IMR-90 (cell line): ENCODE results near the gene EDARADD. TPM values are rescaled to one million over a fixed set of nuclear protein-coding genes. Genes with fewer than 3 reads are reported as not detected.

Source experiments
- ATAC-seq: fragments of 200-7000 bp; cut with Tn5 transposase; 2 replicates; pipeline ENCODE4 v1.9.1; 2020; ENCODE audit warnings: low read depth, mild to moderate bottlenecking, moderate library complexity
- BruUV-seq: library from RNA; stranded (reverse); fragments of 400-500 nt; replicated peaks from 2 replicates; lab custom pipeline; 2021; lab: Mats Ljungman, UMichigan
- CTCF ChIA-PET: fragments of 300-600 bp; formaldehyde crosslinking; extraction: SDS; loops from one replicate; lab custom pipeline; 2021; ENCODE audit warnings: antibody characterized with exemption; lab: Yijun Ruan, JAX
- POLR2A ChIA-PET: fragments of 300-600 bp; sonication (Branson Sonifier 250); formaldehyde crosslinking; loops from one replicate; lab custom pipeline; 2022; ENCODE audit warnings: antibody characterized with exemption; ENCODE audit not compliant: unreplicated experiment; lab: Charles Lee
- DNase-seq: peaks from one replicate; pipeline ENCODE4 v3.0.0; 2013
- H2AFZ ChIP-seq: replicated peaks from 2 replicates; pipeline ENCODE3; 2013; ENCODE audit warnings: low read length, mild to moderate bottlenecking; ENCODE audit not compliant: poor library complexity
- H2AK5ac ChIP-seq: 2 replicates; pipeline ENCODE4 v1.6.1; 2013; ENCODE audit warnings: low read depth, low read length, inconsistent platforms
- H2AK9ac ChIP-seq: replicated peaks from 2 replicates; pipeline ENCODE3; 2013; ENCODE audit warnings: mild to moderate bottlenecking, low read depth, low read length, moderate library complexity; ENCODE audit not compliant: poor library complexity
- H2BK120ac ChIP-seq: 2 replicates; pipeline ENCODE4 v1.6.1; 2013; ENCODE audit warnings: low read depth, low read length, inconsistent platforms
- H2BK15ac ChIP-seq: 3 replicates; pipeline ENCODE4 v1.6.1; 2013; ENCODE audit warnings: low read depth, low read length, inconsistent platforms
- H2BK20ac ChIP-seq: 2 replicates; pipeline ENCODE4 v1.6.1; 2013; ENCODE audit warnings: low read depth, mild to moderate bottlenecking, inconsistent platforms, low read length, moderate library complexity
- H2BK5ac ChIP-seq: 2 replicates; pipeline ENCODE4 v1.6.1; 2013; ENCODE audit warnings: mild to moderate bottlenecking, low read depth, low read length, inconsistent platforms; ENCODE audit not compliant: poor library complexity, severe bottlenecking
- H3K14ac ChIP-seq: replicated peaks from 2 replicates; pipeline ENCODE4 v1.6.1; 2013; ENCODE audit warnings: low read depth, low read length, inconsistent platforms
- H3K18ac ChIP-seq: 2 replicates; pipeline ENCODE4 v1.6.1; 2013; ENCODE audit warnings: low read depth, low read length, control low read depth
- H3K23ac ChIP-seq: 2 replicates; pipeline ENCODE4 v1.6.1; 2013; ENCODE audit warnings: low read depth, low read length, inconsistent platforms
- H3K27ac ChIP-seq: 2 replicates; pipeline ENCODE4 v1.5.1; 2013; ENCODE audit warnings: mild to moderate bottlenecking, control low read depth, low read length; ENCODE audit not compliant: insufficient read depth
- H3K27me3 ChIP-seq: 2 replicates; pipeline ENCODE4 v1.6.1; 2013; ENCODE audit warnings: low read length; ENCODE audit not compliant: control insufficient read depth, insufficient read depth
- H3K36me3 ChIP-seq: 2 replicates; pipeline ENCODE4 v1.6.1; 2013; ENCODE audit warnings: low read length, mixed read lengths; ENCODE audit not compliant: control insufficient read depth, insufficient read depth
- H3K4ac ChIP-seq: 2 replicates; pipeline ENCODE4 v1.6.1; 2013; ENCODE audit warnings: low read depth, low read length, inconsistent platforms
- H3K4me1 ChIP-seq: 2 replicates; pipeline ENCODE4 v1.6.1; 2013; ENCODE audit warnings: low read length, mixed read lengths; ENCODE audit not compliant: control insufficient read depth, insufficient read depth
- H3K4me2 ChIP-seq: 2 replicates; pipeline ENCODE4 v1.6.1; 2013; ENCODE audit warnings: low read depth, mild to moderate bottlenecking, control low read depth, low read length, moderate library complexity
- H3K4me3 ChIP-seq: 2 replicates; pipeline ENCODE4 v1.5.1; 2013; ENCODE audit warnings: low read depth, mild to moderate bottlenecking, control low read depth, low read length, moderate library complexity; ENCODE audit not compliant: insufficient read depth
- H3K56ac ChIP-seq: 2 replicates; pipeline ENCODE4 v1.6.1; 2013; ENCODE audit warnings: low read length, inconsistent platforms; ENCODE audit not compliant: insufficient read depth; ENCODE audit errors: extremely low read depth
- H3K79me1 ChIP-seq, 2 experiments: 2 replicates each; pipeline ENCODE4 v1.6.1; 2013; ENCODE audit warnings: low read length in 2 of 2, inconsistent platforms in 1 of 2, low read depth in 1 of 2
- H3K9ac ChIP-seq: 2 replicates; pipeline ENCODE4 v1.6.1; 2013; ENCODE audit warnings: low read depth, low read length, control low read depth
- H3K9me1 ChIP-seq: 2 replicates; pipeline ENCODE4 v1.6.1; 2013; ENCODE audit warnings: low read length, inconsistent platforms; ENCODE audit not compliant: insufficient read depth
- H3K9me3 ChIP-seq: 2 replicates; pipeline ENCODE4 v1.6.1; 2013; ENCODE audit warnings: low read length; ENCODE audit not compliant: control insufficient read depth, insufficient read depth
- H4K20me1 ChIP-seq: 2 replicates; pipeline ENCODE4 v1.6.1; 2013; ENCODE audit warnings: low read length, inconsistent platforms; ENCODE audit not compliant: insufficient read depth
- H4K5ac ChIP-seq: 2 replicates; pipeline ENCODE4 v1.6.1; 2013; ENCODE audit warnings: mild to moderate bottlenecking, low read depth, low read length, control low read depth
- H4K8ac ChIP-seq, 2 experiments: 2 replicates each; pipeline ENCODE4 v1.6.1; 2013; ENCODE audit warnings: low read depth in 2 of 2, low read length in 2 of 2, control low read depth in 1 of 2, inconsistent platforms in 1 of 2
- H4K91ac ChIP-seq: 2 replicates; pipeline ENCODE4 v1.6.1; 2013; ENCODE audit warnings: low read depth, low read length, inconsistent platforms; ENCODE audit not compliant: insufficient read depth
- BHLHE40 ChIP-seq: fragments of 150-350 bp; IDR thresholded peaks from 2 replicates; pipeline ENCODE4 v1.6.1; 2016; ENCODE audit warnings: mild to moderate bottlenecking, low read depth, low read length
- CHD1 ChIP-seq: IDR thresholded peaks from 2 replicates; pipeline ENCODE4 v1.6.1; 2012; ENCODE audit warnings: low read depth, low read length, improper control_type of control experiment
- ELK1 ChIP-seq: fragments of 150-350 bp; IDR thresholded peaks from 2 replicates; pipeline ENCODE4 v1.6.1; 2016; ENCODE audit warnings: low read depth, mild to moderate bottlenecking, low read length, moderate library complexity, borderline replicate concordance
- MXI1 ChIP-seq: IDR thresholded peaks from 2 replicates; pipeline ENCODE4 v1.6.1; 2012; ENCODE audit warnings: low read depth, mild to moderate bottlenecking, low read length, moderate library complexity, borderline replicate concordance
- NFE2L2 ChIP-seq: fragments of 150-350 bp; IDR thresholded peaks from 2 replicates; pipeline ENCODE4 v1.6.1; 2016; ENCODE audit warnings: low read depth, mild to moderate bottlenecking, low read length
- RFX5 ChIP-seq: IDR thresholded peaks from 2 replicates; pipeline ENCODE4 v1.8.0; 2012; ENCODE audit warnings: low read depth, mild to moderate bottlenecking, low read length, moderate library complexity
- WGBS, 2 experiments: methylation state at CpG; one replicate each; pipeline versions ENCODE4 v1.1.5 to v1.1.7; 2013; ENCODE audit warnings: missing lambda C conversion rate in 2 of 2; ENCODE audit not compliant: insufficient read length in 1 of 2; ENCODE audit errors: extremely low coverage in 2 of 2; 5-methylcytosine and 5-hydroxymethylcytosine counted together
- dilution Hi-C: fragments of 300-500 bp; cut with HindIII; formaldehyde crosslinking; loops from one replicate; pipeline ENCODE4 v1.14.3; 2018; ENCODE audit warnings: low sequenced_read_pairs; ENCODE audit not compliant: unreplicated experiment
- in situ Hi-C: fragments of 300-500 bp; cut with MboI; formaldehyde crosslinking; loops from 3 replicates; pipeline ENCODE4 v1.14.3; 2019; ENCODE audit warnings: low sequenced_read_pairs, inconsistent platforms, mixed read lengths
- intact Hi-C: fragments of 100-400 bp; cut with micrococcal nuclease; formaldehyde crosslinking; loops from 2 replicates; pipeline ENCODE4 v1.10.0; 2022
- polyA plus RNA-seq, 3 experiments: library from polyadenylated mRNA; depleted of rRNA; stranded (reverse); fragments of >200 nt; gene quantifications; 2 replicates each; pipeline ENCODE4 v1.2.3, GENCODE V29; 2012; ENCODE audit warnings: low replicate concordance in 1 of 3
- total RNA-seq: library from RNA; depleted of rRNA; stranded (reverse); fragments of >200 nt; gene quantifications from 2 replicates; pipeline ENCODE4 v1.2.3, GENCODE V29; 2012
- TF ChIP-seq, protein P1 (sequence below): conservative IDR thresholded peaks from 2 replicates; pipeline ENCODE4 v1.5.1; 2012; ENCODE audit warnings: mild to moderate bottlenecking, low read depth, low read length, improper control_type of control experiment

Gene EDARADD
- total and polyA plus RNA-seq, 2 of the 4 experiments (the other 2 are of a cell fraction): not detected

DNA sequence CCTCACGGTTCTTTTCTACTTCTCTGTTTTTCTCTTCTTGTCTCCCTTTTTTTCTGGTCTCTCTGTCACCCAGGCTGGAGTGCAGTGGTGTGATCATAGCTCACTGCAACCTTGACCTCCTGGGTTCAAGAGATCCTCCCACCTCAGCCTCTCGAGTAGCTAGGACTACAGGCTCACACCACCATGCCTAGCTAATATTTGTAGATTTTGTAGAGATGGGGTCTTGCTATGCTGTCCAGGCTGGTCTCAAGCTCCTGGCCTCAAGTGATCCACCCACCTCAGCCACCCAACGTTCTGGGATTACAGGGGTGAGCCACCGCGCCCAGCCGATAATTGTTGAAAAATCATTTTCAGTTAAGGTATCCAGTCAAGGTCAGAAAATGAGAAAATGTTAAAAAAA is 103.8 kb downstream of the EDARADD start:
- Histone ChIP-seq H3K4me1 (no peaks in the 10 kb centered on the region; the same call in 1 of the 2 replicates), H3K14ac (no peak overlapping the region), H3K36me3 (no peaks in the 10 kb centered on the region), H3K4ac (no peak overlapping the region), H2BK15ac (no peak overlapping the region), H2AK5ac (no peak overlapping the region), H3K56ac (no peak overlapping the region), H3K27me3 (no peaks in the 10 kb centered on the region; the same call in 1 of the 2 replicates), H2BK120ac (no peak overlapping the region), H3K23ac (no peak overlapping the region), H3K9me1 (no peaks in the 10 kb centered on the region), H3K4me2 (no peak overlapping the region), H2BK5ac (no peak overlapping the region), H3K79me1 (no peaks in the 10 kb centered on the region), H3K4me3 (no peak overlapping the region), H4K20me1 (no peaks in the 10 kb centered on the region), H3K18ac (no peak overlapping the region), H2AFZ (no peak overlapping the region), H3K27ac (no peak overlapping the region), H4K91ac (no peak overlapping the region), H3K9ac (no peak overlapping the region), H2BK20ac (no peak overlapping the region), H4K5ac (no peak overlapping the region), H4K8ac (no peak overlapping the region), H3K9me3 (no peaks in the 10 kb centered on the region), H2AK9ac (no peak overlapping the region)
- DNase-seq: no peak
- ChIA-PET POLR2A (no interaction called here), CTCF (no interaction called here)
- BruUV-seq: no TSS peak
- no peak for TF ChIP-seq ELK1
- TF ChIP-seq MXI1: no peak
- no peak for TF ChIP-seq BHLHE40
- TF ChIP-seq, protein P1, sequence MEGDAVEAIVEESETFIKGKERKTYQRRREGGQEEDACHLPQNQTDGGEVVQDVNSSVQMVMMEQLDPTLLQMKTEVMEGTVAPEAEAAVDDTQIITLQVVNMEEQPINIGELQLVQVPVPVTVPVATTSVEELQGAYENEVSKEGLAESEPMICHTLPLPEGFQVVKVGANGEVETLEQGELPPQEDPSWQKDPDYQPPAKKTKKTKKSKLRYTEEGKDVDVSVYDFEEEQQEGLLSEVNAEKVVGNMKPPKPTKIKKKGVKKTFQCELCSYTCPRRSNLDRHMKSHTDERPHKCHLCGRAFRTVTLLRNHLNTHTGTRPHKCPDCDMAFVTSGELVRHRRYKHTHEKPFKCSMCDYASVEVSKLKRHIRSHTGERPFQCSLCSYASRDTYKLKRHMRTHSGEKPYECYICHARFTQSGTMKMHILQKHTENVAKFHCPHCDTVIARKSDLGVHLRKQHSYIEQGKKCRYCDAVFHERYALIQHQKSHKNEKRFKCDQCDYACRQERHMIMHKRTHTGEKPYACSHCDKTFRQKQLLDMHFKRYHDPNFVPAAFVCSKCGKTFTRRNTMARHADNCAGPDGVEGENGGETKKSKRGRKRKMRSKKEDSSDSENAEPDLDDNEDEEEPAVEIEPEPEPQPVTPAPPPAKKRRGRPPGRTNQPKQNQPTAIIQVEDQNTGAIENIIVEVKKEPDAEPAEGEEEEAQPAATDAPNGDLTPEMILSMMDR: no peak
- no peak for TF ChIP-seq RFX5
- no peak for TF ChIP-seq CHD1
- no peak for TF ChIP-seq NFE2L2
- intact Hi-C loops (loop anchor here (5.0 kb wide), 1 partner anchor 1099 kb away; no protein-coding TSS in a partner anchor), in situ Hi-C loops (no loop called here), dilution Hi-C loops (no loop called here)
- no peak for ATAC-seq
- no CpG with 5 or more reads among the region's 6 CpGs for WGBS, 2 experiments
